K562 (cell line): ENCODE results near the gene LGSN. TPM values are rescaled to one million over a fixed set of nuclear protein-coding genes. Genes with fewer than 3 reads are reported as not detected.

ENCODE experiments used
- ATAC-seq: fragments of 200-7000 bp; cut with Tn5 transposase; 3 replicates; pipeline ENCODE4 v1.9.1; 2020; ENCODE audit warnings: moderate library complexity
- BruUV-seq: library from RNA; stranded (reverse); fragments of 400-500 nt; replicated peaks from 2 replicates; lab custom pipeline; 2021; lab: Mats Ljungman, UMichigan
- CTCF ChIA-PET: fragments of 300-600 bp; formaldehyde crosslinking; extraction: SDS; loops from one replicate; lab custom pipeline; 2021; ENCODE audit warnings: low intra/inter-chr PET ratio; lab: Yijun Ruan, JAX
- POLR2A ChIA-PET: fragments of 300-600, 350-650 bp; sonication (Branson Sonifier 250); formaldehyde crosslinking; extraction: SDS; loops from one replicate; lab custom pipeline; 2021; ENCODE audit warnings: antibody characterized with exemption, inconsistent platforms; lab: Yijun Ruan, JAX
- DNase-seq, 4 experiments: peaks; one replicate each; pipeline versions ENCODE4 v3.0.0 to v3.0.0-alpha.2; 2011 to 2018; ENCODE audit warnings: low spot score in 3 of 4, mixed read lengths in 3 of 4; ENCODE audit errors: extremely low read depth in 1 of 4
- FAIRE-seq: peaks from 2 replicates; lab custom pipeline; 2011; peaks lifted over from hg19 to GRCh38; lab: Jason Lieb, UNC
- H2AFZ ChIP-seq: 2 replicates; pipeline ENCODE4 v1.6.0; 2011; ENCODE audit warnings: low read depth, low read length, control low read depth, inconsistent platforms
- H3K27ac ChIP-seq: fragments of 200-600 bp; 3 replicates; pipeline ENCODE4 v1.8.0; 2011; ENCODE audit warnings: low read depth, mild to moderate bottlenecking, control low read depth, inconsistent platforms, low read length, moderate library complexity, mixed read lengths; ENCODE audit errors: extremely low read depth
- H3K27me3 ChIP-seq, 2 experiments: fragments of 300-600 bp in 1 of 2; 2 replicates in 1 of 2; 3 replicates in 1 of 2; pipeline versions ENCODE4 v1.6.0 to v1.8.0; 2011; ENCODE audit warnings: inconsistent platforms in 2 of 2, low read length in 2 of 2, mild to moderate bottlenecking in 1 of 2, mixed read lengths in 1 of 2, moderate library complexity in 1 of 2; ENCODE audit not compliant: control insufficient read depth in 2 of 2, insufficient read depth in 2 of 2
- H3K36me3 ChIP-seq: fragments of 300-600 bp; 3 replicates; pipeline ENCODE4 v1.8.0; 2011; ENCODE audit warnings: mild to moderate bottlenecking, low read length, inconsistent platforms; ENCODE audit not compliant: control insufficient read depth, insufficient read depth
- H3K4me1 ChIP-seq, 2 experiments: fragments of 200-600 bp in 1 of 2; replicated peaks in 1 of 2; 2 replicates in 1 of 2; 3 replicates in 1 of 2; pipeline versions ENCODE4 v1.5.1 to v1.8.0; 2011; ENCODE audit warnings: inconsistent platforms in 2 of 2, low read length in 2 of 2, mild to moderate bottlenecking in 1 of 2, mixed read lengths in 1 of 2, moderate library complexity in 1 of 2; ENCODE audit not compliant: control insufficient read depth in 2 of 2, insufficient read depth in 2 of 2
- H3K4me2 ChIP-seq: 2 replicates; pipeline ENCODE4 v1.6.1; 2011; ENCODE audit warnings: low read length, control low read depth, inconsistent platforms, mixed read lengths; ENCODE audit not compliant: insufficient read depth
- H3K4me3 ChIP-seq: fragments of 200-600 bp; sonication (generic), shearing (Covaris generic); 2 replicates; pipeline ENCODE4 v1.5.1; 2016; ENCODE audit warnings: control low read depth, inconsistent platforms
- H3K79me2 ChIP-seq: fragments of 200-600 bp; 3 replicates; pipeline ENCODE4 v1.8.0; 2011; ENCODE audit warnings: low read length, inconsistent platforms; ENCODE audit not compliant: control insufficient read depth, insufficient read depth
- H3K9ac ChIP-seq, 2 experiments: 2 replicates each; pipeline versions ENCODE4 v1.6.0 to v1.6.1; 2011; ENCODE audit warnings: low read depth in 2 of 2, low read length in 2 of 2, control low read depth in 1 of 2, inconsistent platforms in 1 of 2, mild to moderate bottlenecking in 1 of 2, mixed read lengths in 1 of 2; ENCODE audit not compliant: insufficient read depth in 1 of 2
- H3K9me1 ChIP-seq: one replicate; pipeline ENCODE4 v1.6.0; 2011; ENCODE audit warnings: inconsistent platforms, mild to moderate bottlenecking, low read length, moderate library complexity; ENCODE audit not compliant: control insufficient read depth, insufficient read depth
- H3K9me3 ChIP-seq: replicated peaks from 2 replicates; pipeline ENCODE4 v1.5.1; 2011; ENCODE audit warnings: low read depth, low read length, inconsistent platforms; ENCODE audit not compliant: control insufficient read depth, insufficient read depth
- H4K20me1 ChIP-seq: replicated peaks from 2 replicates; pipeline ENCODE4 v1.6.1; 2011; ENCODE audit warnings: low read length, inconsistent platforms, mixed read lengths; ENCODE audit not compliant: control insufficient read depth, insufficient read depth
- CBX1 ChIP-seq: sonication (generic); IDR thresholded peaks from 2 replicates; pipeline ENCODE4 v1.6.1; 2016; ENCODE audit warnings: antibody characterized with exemption, low read depth, mild to moderate bottlenecking
- E2F5 ChIP-seq: sonication (generic); formaldehyde crosslinking; IDR thresholded peaks from 2 replicates; pipeline ENCODE4 v1.8.0; 2022; ENCODE audit warnings: mild to moderate bottlenecking, missing genetic modification reagents
- GABPA ChIP-seq: fragments of 200-800 bp; sonication (Bioruptor generic); conservative IDR thresholded peaks from 2 replicates; pipeline ENCODE4 v1.6.1; 2016; ENCODE audit warnings: low read depth, missing genetic modification characterization, missing compliant biosample characterization
- HIVEP1 ChIP-seq: fragments of 250-450 bp; sonication (Bioruptor Pico); IDR thresholded peaks from 2 replicates; pipeline ENCODE4 v1.4.0; 2020; ENCODE audit warnings: mild to moderate bottlenecking
- MXD1 ChIP-seq: fragments of 250-450 bp; sonication (Bioruptor Pico); IDR thresholded peaks from 2 replicates; pipeline ENCODE4 v1.8.0; 2021; ENCODE audit warnings: borderline replicate concordance, mild to moderate bottlenecking, moderate library complexity; ENCODE audit not compliant: poor library complexity, severe bottlenecking
- SMARCE1 ChIP-seq: fragments of 450-650 bp; IDR thresholded peaks from 2 replicates; pipeline ENCODE4 v1.7.1; 2016; ENCODE audit warnings: mild to moderate bottlenecking
- SNRNP70 ChIP-seq: fragments of 200-400 bp; formaldehyde crosslinking; optimal IDR thresholded peaks from 2 replicates; pipeline ENCODE3; 2017; ENCODE audit warnings: low read depth, low read length
- XRCC3 ChIP-seq: fragments of 450-650 bp; IDR thresholded peaks from 2 replicates; pipeline ENCODE4 v1.6.1; 2017; ENCODE audit warnings: mild to moderate bottlenecking, moderate library complexity
- ZBTB2 ChIP-seq: fragments of 450-650 bp; IDR thresholded peaks from 2 replicates; pipeline ENCODE4 v1.6.1; 2016; ENCODE audit warnings: antibody characterized with exemption
- ZFPM2 ChIP-seq: fragments of 250-450 bp; sonication (Bioruptor Pico); IDR thresholded peaks from 2 replicates; pipeline ENCODE4 v1.5.1; 2022; ENCODE audit warnings: mild to moderate bottlenecking
- ZNF41 ChIP-seq: fragments of 250-450 bp; sonication (Bioruptor Pico); conservative IDR thresholded peaks from 2 replicates; pipeline ENCODE4 v1.4.0; 2020; ENCODE audit warnings: mild to moderate bottlenecking
- ZSCAN29 ChIP-seq: fragments of 450-650 bp; IDR thresholded peaks from 2 replicates; pipeline ENCODE4 v1.6.1; 2017
- WGBS: fragments of 100-300 bp; shearing (Covaris generic); methylation state at CpG from one replicate; pipeline ENCODE4 v1.1.6; 2016; ENCODE audit warnings: low coverage, mixed read lengths; ENCODE audit not compliant: insufficient coverage; ENCODE audit errors: missing lambda C conversion rate; 5-methylcytosine and 5-hydroxymethylcytosine counted together
- in situ Hi-C: fragments of 300-500 bp; cut with MboI; formaldehyde crosslinking; loops from 4 replicates; pipeline ENCODE4 v1.15.0; 2018; ENCODE audit warnings: inconsistent platforms, mixed read lengths
- intact Hi-C: fragments of 100-400 bp; cut with micrococcal nuclease; formaldehyde crosslinking; loops from 2 replicates; pipeline ENCODE4 v1.14.2; 2022
- polyA plus RNA-seq, 8 experiments: library from polyadenylated mRNA; depleted of rRNA in 4 of 8; stranded (reverse) in 5 of 8; unstranded in 3 of 8; fragments of >200 nt; fragmentation: Nextera tagmentation in 2 of 8; fragmentation: Illumina TruSeq in 1 of 8; extraction: Ambion mirVana in 2 of 8; extraction: Trizol in 1 of 8; gene quantifications; 2 replicates each; pipeline versions ENCODE4 v1.2.1 to v1.2.3, GENCODE V29; 2011 to 2014; ENCODE audit warnings: inconsistent platforms in 1 of 8, missing spikeins in 1 of 8
- total RNA-seq, 7 experiments: library from RNA; depleted of rRNA in 6 of 7; stranded (reverse); fragments of >200 nt in 6 of 7; fragmentation: Illumina TruSeq in 2 of 7; extraction: Trizol in 2 of 7; gene quantifications; 2 replicates each; pipeline versions ENCODE4 v1.2.1 to v1.2.3, GENCODE V29; 2011 to 2021; ENCODE audit warnings: low replicate concordance in 1 of 7
- TF ChIP-seq, protein P1 (sequence below): fragments of 250-450 bp; sonication (Bioruptor Pico); IDR thresholded peaks from 2 replicates; pipeline ENCODE4 v1.8.0; 2022; ENCODE audit warnings: moderate library complexity, mild to moderate bottlenecking, inconsistent platforms

Gene LGSN
- total and polyA plus RNA-seq, 9 of the 15 experiments (the other 6 are each of a cell fraction or from before 2014, with no cell fraction given), result 0.01 TPM; not detected in 8

- CTCF ChIA-PET, result no interaction called here
- WGBS, result 3% methylated on average over 2 of the region's 2 CpGs
- in situ Hi-C loops (no loop called here), intact Hi-C loops (no loop called here)
- ATAC-seq (no peak), FAIRE-seq (no peak), DNase-seq (no peak)
- Histone ChIP-seq H3K9me1 (no peaks in the 10 kb centered on the region), H3K4me1 (no peaks in the 10 kb centered on the region), H3K27ac (no peak overlapping the region), H3K9ac (no peak overlapping the region), H3K36me3 (no peaks in the 10 kb centered on the region), H3K79me2 (no peaks in the 10 kb centered on the region), H2AFZ (no peak overlapping the region), H4K20me1 (no peaks in the 10 kb centered on the region), H3K9me3 (no peaks in the 10 kb centered on the region)
- TF ChIP-seq HIVEP1, result no peak
- no peak for TF ChIP-seq CBX1
- TF ChIP-seq ZNF41 (CRISPR knock-in tag), result no peak
- TF ChIP-seq, all 486 proteins: peak for 0
- Histone ChIP-seq H3K4me3 (no peak overlapping the region), H3K4me2 (no peak overlapping the region), H3K27me3 (no peaks in the 10 kb centered on the region)
- BruUV-seq, result no TSS peak
- POLR2A ChIA-PET, result no interaction called here
Measured at GRCh38 chr6:63299667-63300066, 20.1 kb downstream of the LGSN start.

DNA sequence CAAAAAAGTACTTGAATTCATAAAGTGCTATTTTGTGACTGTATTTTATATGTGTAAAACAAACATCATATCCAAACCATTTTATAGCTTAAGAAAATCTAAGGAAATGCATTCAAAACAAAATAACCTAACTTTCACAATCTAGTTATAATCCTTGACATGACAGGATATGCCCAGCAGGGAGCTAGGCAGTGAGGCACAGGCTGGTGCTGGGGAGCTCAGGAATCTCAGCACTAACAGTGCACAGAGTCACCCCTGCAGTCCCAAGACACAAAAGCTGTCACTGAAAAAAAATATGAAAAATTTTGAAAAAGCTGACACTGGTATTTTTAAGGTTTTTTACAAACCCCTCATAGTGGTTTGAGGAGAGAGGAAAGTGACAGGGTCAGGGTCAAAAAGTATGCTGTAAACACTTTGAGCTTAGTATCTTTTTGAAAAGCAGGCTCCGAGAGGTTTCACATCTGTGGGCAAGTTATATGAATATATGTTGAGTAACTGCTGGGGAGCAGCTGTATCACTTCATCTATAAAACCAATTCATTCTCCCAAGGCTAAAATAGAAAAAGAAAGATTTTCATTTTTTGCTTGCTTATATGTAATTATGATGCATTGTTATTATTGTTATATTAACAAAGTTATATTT lies 24.1 kb downstream of the LGSN start:
- in situ Hi-C loops, result no loop called here
- 0% methylated on average over 1 of the region's 1 CpG for WGBS
- TF ChIP-seq ZBTB2 (no peak), E2F5 (CRISPR knock-in tag) (no peak), XRCC3 (no peak), ZSCAN29 (no peak), GABPA (no peak), SMARCE1 (no peak), SNRNP70 (no peak), ZFPM2 (no peak), MXD1 (no peak)
- TF ChIP-seq, protein P1, sequence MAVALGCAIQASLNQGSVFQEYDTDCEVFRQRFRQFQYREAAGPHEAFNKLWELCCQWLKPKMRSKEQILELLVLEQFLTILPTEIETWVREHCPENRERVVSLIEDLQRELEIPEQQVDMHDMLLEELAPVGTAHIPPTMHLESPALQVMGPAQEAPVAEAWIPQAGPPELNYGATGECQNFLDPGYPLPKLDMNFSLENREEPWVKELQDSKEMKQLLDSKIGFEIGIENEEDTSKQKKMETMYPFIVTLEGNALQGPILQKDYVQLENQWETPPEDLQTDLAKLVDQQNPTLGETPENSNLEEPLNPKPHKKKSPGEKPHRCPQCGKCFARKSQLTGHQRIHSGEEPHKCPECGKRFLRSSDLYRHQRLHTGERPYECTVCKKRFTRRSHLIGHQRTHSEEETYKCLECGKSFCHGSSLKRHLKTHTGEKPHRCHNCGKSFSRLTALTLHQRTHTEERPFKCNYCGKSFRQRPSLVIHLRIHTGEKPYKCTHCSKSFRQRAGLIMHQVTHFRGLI (CRISPR knock-in tag), result no peak

More for the DNA sequence above, 24.1 kb downstream of the LGSN start:
- intact Hi-C loops, result no loop called here
- Histone ChIP-seq H3K9me3 (no peaks in the 10 kb centered on the region), H3K27me3 (no peaks in the 10 kb centered on the region), H3K27ac (no peak overlapping the region), H2AFZ (no peak overlapping the region), H3K36me3 (no peaks in the 10 kb centered on the region), H3K9me1 (no peaks in the 10 kb centered on the region), H3K4me3 (no peak overlapping the region), H3K9ac (no peak overlapping the region), H3K4me2 (no peak overlapping the region), H3K4me1 (no peaks in the 10 kb centered on the region), H3K79me2 (no peaks in the 10 kb centered on the region), H4K20me1 (no peaks in the 10 kb centered on the region)
- CTCF ChIA-PET, result no interaction called here
- FAIRE-seq (no peak), ATAC-seq (no peak), DNase-seq (no peak)
- BruUV-seq, result no TSS peak
- POLR2A ChIA-PET, result no interaction called here
